ENCODE measurements around the gene LY9. TPM values are rescaled to one million over a fixed set of nuclear protein-coding genes. Genes with fewer than 3 reads are reported as not detected.

LY9 gene
- polyA plus RNA-seq, 3 donors = 1.4 to 2.7 (median 1.7) TPM

GRCh38 chr1:160826546-160826945 is 30.6 kb downstream of the LY9 start:
- Mint-ChIP-seq H3K4me3 (no peak overlapping the region), H3K9me3 (no peaks in the 10 kb centered on the region), H3K36me3 (peaks cover 33 to 42% of the 10 kb centered on the region in 2 donors), H3K27ac (peak overlapping the region in 1 of 7 donors; percentile 68), H3K4me1 (peaks cover 11% of the 10 kb centered on the region), H3K27me3 (ENCODE audit: low read depth in 3 of 3) (peaks cover 0 to 1% (median 0%) of the 10 kb centered on the region in 3 donors)
- Histone ChIP-seq H4K20me1 (ENCODE audit: insufficient read depth, low read length) (no peaks in the 10 kb centered on the region), H3K4me3 (replicated peaks in 1 of 3; ENCODE audit: low read depth in 2 of 3, low read length in 3 of 3) (no peak overlapping the region), H3K4me1 (ENCODE audit: control insufficient read depth in 1 of 2, insufficient read depth in 2 of 2, low read length in 2 of 2) (peaks cover 0 to 5% of the 10 kb centered on the region in 2 donors), H2AFZ (ENCODE audit: insufficient read depth, low read depth, low read length, poor library complexity, severe bottlenecking) (no peak overlapping the region), H3K4me2 (replicated peaks; ENCODE audit: extremely low read depth, low read length, poor library complexity, severe bottlenecking) (no peak overlapping the region), H3K79me2 (ENCODE audit: insufficient read depth, low read length) (no peaks in the 10 kb centered on the region), H3K27ac (ENCODE audit: low read depth in 1 of 2, low read length in 2 of 2) (no peak overlapping the region), H3K27me3 (ENCODE audit: control insufficient read depth in 2 of 2, insufficient read depth in 2 of 2, low read length in 2 of 2) (no peaks in the 10 kb centered on the region), H3K9me3 (replicated peaks in 1 of 2; ENCODE audit: control insufficient read depth in 1 of 2, insufficient read depth in 1 of 2, low read length in 2 of 2) (no peaks in the 10 kb centered on the region), H3K36me3 (replicated peaks in 1 of 2; ENCODE audit: control insufficient read depth in 1 of 2, insufficient read depth in 2 of 2, low read length in 2 of 2) (peaks cover 26 to 36% of the 10 kb centered on the region in 2 donors), H3K9ac (ENCODE audit: insufficient read depth, low read length, poor library complexity, severe bottlenecking) (no peak overlapping the region)
- 100% methylated on average over 1 of the region's 1 CpG for WGBS (ENCODE audit: insufficient coverage)
- DNase-seq = no peak
- TF ChIP-seq CTCF (IDR thresholded peaks at IDR 0.05) = no peak
- intact Hi-C loops (cut with micrococcal nuclease) = no loop called here

- H3K4me3 Mint-ChIP-seq = no peak overlapping the region
- Histone ChIP-seq H4K20me1 (ENCODE audit: insufficient read depth, low read length) (no peaks in the 10 kb centered on the region), H3K9ac (ENCODE audit: insufficient read depth, low read length, poor library complexity, severe bottlenecking) (no peak overlapping the region), H3K4me3 (replicated peaks in 1 of 3; ENCODE audit: low read depth in 2 of 3, low read length in 3 of 3) (no peak overlapping the region), H2AFZ (ENCODE audit: insufficient read depth, low read depth, low read length, poor library complexity, severe bottlenecking) (no peak overlapping the region), H3K27ac (ENCODE audit: low read depth in 1 of 2, low read length in 2 of 2) (no peak overlapping the region), H3K27me3 (ENCODE audit: control insufficient read depth in 2 of 2, insufficient read depth in 2 of 2, low read length in 2 of 2) (no peaks in the 10 kb centered on the region), H3K4me2 (replicated peaks; ENCODE audit: extremely low read depth, low read length, poor library complexity, severe bottlenecking) (no peak overlapping the region), H3K36me3 (replicated peaks in 1 of 2; ENCODE audit: control insufficient read depth in 1 of 2, insufficient read depth in 2 of 2, low read length in 2 of 2) (peaks cover 35 to 45% of the 10 kb centered on the region in 2 donors), H3K9me3 (replicated peaks in 1 of 2; ENCODE audit: control insufficient read depth in 1 of 2, insufficient read depth in 1 of 2, low read length in 2 of 2) (no peaks in the 10 kb centered on the region), H3K79me2 (ENCODE audit: insufficient read depth, low read length) (no peaks in the 10 kb centered on the region), H3K4me1 (ENCODE audit: control insufficient read depth in 1 of 2, insufficient read depth in 2 of 2, low read length in 2 of 2) (peaks cover 0 to 5% of the 10 kb centered on the region in 2 donors)
- H3K27me3 Mint-ChIP-seq (ENCODE audit: low read depth in 3 of 3) = peaks cover 0 to 1% (median 0%) of the 10 kb centered on the region in 3 donors
- peaks cover 41 to 50% of the 10 kb centered on the region in 2 donors for H3K36me3 Mint-ChIP-seq
- H3K27ac Mint-ChIP-seq = peak overlapping the region in 4 of 7 donors; percentile 16 to 70 (median 24)
- WGBS (ENCODE audit: insufficient coverage) = 76% methylated on average over 2 of the region's 2 CpGs
- TF ChIP-seq CTCF (IDR thresholded peaks at IDR 0.05) = no peak
- intact Hi-C loops (cut with micrococcal nuclease) = no loop called here
- peaks cover 11% of the 10 kb centered on the region for H3K4me1 Mint-ChIP-seq
- DNase-seq = peak in 2 of 3 donors; percentile 37 to 62
- no peaks in the 10 kb centered on the region for H3K9me3 Mint-ChIP-seq
These were observed 31.4 kb downstream of the LY9 start for GRCh38 chr1:160827418-160827817.

Measured in CD14-positive monocyte (primary cell).